Cardiac fibroblast (primary cell): Measurements from ENCODE around the gene PRR16.

Experiments
- DNase-seq, 2 donors: peaks; one replicate each; pipeline versions ENCODE4 v3.0.0 to v3.0.0-alpha.2; 2010; ENCODE audit warnings: low read depth in 2 of 2
- H3K4me3 ChIP-seq, 2 donors: replicated peaks in 1 of 2; 1 replicate in 1 of 2; 2 replicates in 1 of 2; pipeline ENCODE4 v1.5.1; 2011; ENCODE audit warnings: low read depth in 2 of 2, low read length in 2 of 2, mild to moderate bottlenecking in 2 of 2, moderate library complexity in 1 of 2
- CTCF ChIP-seq: IDR thresholded peaks from one replicate; pipeline ENCODE4 v1.5.1; 2011; ENCODE audit warnings: low read depth, mild to moderate bottlenecking, low read length, inconsistent platforms

PRR16 gene

GRCh38 chr5:120504057-120504456 is 40.0 kb downstream of the PRR16 start:
- H3K4me3 ChIP-seq = no peak overlapping the region
- TF ChIP-seq CTCF = no peak
- DNase-seq = peak; percentile 28 to 29

DNA sequence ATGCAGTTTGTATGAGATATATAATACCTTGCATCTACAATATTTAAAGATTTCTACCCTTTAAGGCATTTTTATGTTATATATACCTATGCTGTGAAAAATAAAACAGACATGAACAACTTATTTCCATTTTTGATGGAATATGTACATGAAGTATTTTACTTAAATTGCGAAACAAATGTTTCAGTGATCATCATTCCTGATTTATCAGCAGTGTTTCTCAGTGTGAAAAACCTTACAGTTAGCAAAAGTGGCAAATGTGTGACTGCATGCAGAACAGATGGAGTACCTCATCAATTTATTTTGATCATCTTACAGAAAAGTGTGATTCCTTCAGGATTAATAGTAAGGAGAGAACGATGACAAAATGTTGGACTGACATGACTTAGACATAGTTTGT is 43.1 kb downstream of the PRR16 start:
- no peak for DNase-seq
- no peak overlapping the region for H3K4me3 ChIP-seq
- no peak for TF ChIP-seq CTCF

DNA sequence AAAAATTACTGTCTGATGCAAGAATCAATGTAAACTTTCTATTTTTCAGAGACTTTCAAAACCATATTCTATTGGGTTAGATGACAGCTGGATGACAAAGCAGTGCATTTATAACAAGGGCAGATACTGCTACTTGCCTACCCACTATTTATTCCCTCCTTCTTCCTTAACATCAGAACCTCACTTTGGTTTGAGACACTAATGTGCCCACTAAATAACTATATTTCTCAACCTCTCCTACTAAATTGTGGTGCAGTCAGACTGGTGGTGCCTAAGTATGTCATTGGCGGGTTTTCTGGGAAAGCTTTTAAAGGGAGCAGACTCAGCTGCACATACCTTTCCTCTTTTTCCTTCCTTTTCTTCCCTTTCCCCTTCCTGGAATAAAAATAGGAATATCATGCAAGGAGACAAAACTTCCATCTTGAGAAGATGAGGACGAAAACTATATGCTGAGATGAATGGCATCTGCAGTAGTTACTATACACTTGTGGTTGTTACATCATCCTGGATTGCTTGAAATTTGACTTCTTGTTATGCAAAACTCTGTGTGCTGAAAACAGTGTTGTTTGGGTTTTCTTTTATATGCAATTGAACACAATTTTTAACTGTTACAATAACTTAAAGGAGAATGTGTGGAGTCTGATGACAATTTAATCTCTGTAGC is 43.8 kb downstream of the PRR16 start:
- DNase-seq = no peak
- no peak overlapping the region for H3K4me3 ChIP-seq
- no peak for TF ChIP-seq CTCF

GRCh38 chr5:120509053-120509452 is 45.0 kb downstream of the PRR16 start:
- H3K4me3 ChIP-seq = no peak overlapping the region
- TF ChIP-seq CTCF = no peak
- DNase-seq = no peak

DNA sequence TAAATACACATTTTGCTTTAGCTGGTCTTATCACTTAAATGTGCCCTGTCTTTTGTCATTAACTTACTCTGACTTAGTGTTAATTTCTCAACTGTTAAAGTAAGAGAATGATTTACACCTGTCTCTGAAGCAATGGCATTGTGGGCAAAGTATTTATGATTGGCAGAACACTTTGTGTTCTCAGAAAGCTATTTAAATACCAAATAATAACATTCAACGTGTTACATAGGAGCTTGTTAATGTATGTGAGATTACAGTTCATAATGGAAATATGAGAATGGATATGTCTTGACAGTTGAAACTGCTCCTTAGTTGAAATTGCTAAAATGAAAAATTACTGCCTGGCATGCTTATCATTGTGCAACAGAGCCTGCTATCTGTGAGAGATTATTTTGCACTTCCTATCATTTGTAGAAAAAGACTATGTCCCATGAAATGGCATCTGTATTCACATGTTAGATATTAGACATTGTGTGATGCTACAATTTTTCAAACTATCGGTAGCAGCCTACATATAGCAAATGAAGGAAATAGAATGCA is 46.1 kb downstream of the PRR16 start:
- DNase-seq = no peak
- TF ChIP-seq CTCF = no peak

GRCh38 chr5:120510994-120511686 is 47.0 kb downstream of the PRR16 start:
- no peak overlapping the region for H3K4me3 ChIP-seq
- no peak for DNase-seq
- no peak for TF ChIP-seq CTCF

More for the DNA sequence above, 46.1 kb downstream of the PRR16 start:
- no peak overlapping the region for H3K4me3 ChIP-seq
